ENCODE measurements around the gene CHST14.
A peak's percentile ranks its signal among the peaks of the same experiment; 100 is the strongest.

CHST14 gene

GRCh38 chr15:40459391-40460015, 11.3 kb upstream of the CHST14 start:
- DNase-seq (ENCODE audit: insufficient read length, low spot score) (no peak), FAIRE-seq (no peak)
- no peak for TF ChIP-seq TAF1 (IDR thresholded peaks at IDR 0.05; ENCODE audit: low read depth, low read length)
- TF ChIP-seq PAX5 (IDR thresholded peaks at IDR 0.05; ENCODE audit: insufficient read depth, low read length, severe bottlenecking) = no peak
- TF ChIP-seq SPI1 (IDR thresholded peaks at IDR 0.05; ENCODE audit: low read depth, low read length) = no peak
- TF ChIP-seq POU2F2 (IDR thresholded peaks at IDR 0.05; ENCODE audit: low read depth, low read length) = no peak
- no peak for TF ChIP-seq POLR2A (IDR thresholded peaks at IDR 0.05; ENCODE audit: low read depth, low read length)
- no peak for TF ChIP-seq POLR2AphosphoS5 (IDR thresholded peaks at IDR 0.05; ENCODE audit: low read depth, low read length)

GRCh38 chr15:40460404-40460803, 10.4 kb upstream of the CHST14 start:
- DNase-seq (ENCODE audit: insufficient read length, low spot score) (no peak), FAIRE-seq (no peak)
- TF ChIP-seq SPI1 (IDR thresholded peaks at IDR 0.05; ENCODE audit: low read depth, low read length) (no peak), TAF1 (IDR thresholded peaks at IDR 0.05; ENCODE audit: low read depth, low read length) (no peak), POLR2AphosphoS5 (IDR thresholded peaks at IDR 0.05; ENCODE audit: low read depth, low read length) (no peak), POLR2A (IDR thresholded peaks at IDR 0.05; ENCODE audit: low read depth, low read length) (no peak), POU2F2 (IDR thresholded peaks at IDR 0.05; ENCODE audit: low read depth, low read length) (no peak), PAX5 (IDR thresholded peaks at IDR 0.05; ENCODE audit: insufficient read depth, low read length, severe bottlenecking) (no peak)

- TF ChIP-seq POU2F2 (IDR thresholded peaks at IDR 0.05; ENCODE audit: low read depth, low read length) (no peak), POLR2AphosphoS5 (IDR thresholded peaks at IDR 0.05; ENCODE audit: low read depth, low read length) (no peak), PAX5 (IDR thresholded peaks at IDR 0.05; ENCODE audit: insufficient read depth, low read length, severe bottlenecking) (no peak), POLR2A (IDR thresholded peaks at IDR 0.05; ENCODE audit: low read depth, low read length) (no peak), TAF1 (IDR thresholded peaks at IDR 0.05; ENCODE audit: low read depth, low read length) (no peak), SPI1 (IDR thresholded peaks at IDR 0.05; ENCODE audit: low read depth, low read length) (no peak)
- FAIRE-seq (no peak), DNase-seq (ENCODE audit: insufficient read length, low spot score) (no peak)
Measured at GRCh38 chr15:40461958-40462357, 8.8 kb upstream of the CHST14 start.

- FAIRE-seq (no peak), DNase-seq (ENCODE audit: insufficient read length, low spot score) (no peak)
- TF ChIP-seq POLR2A (IDR thresholded peaks at IDR 0.05; ENCODE audit: low read depth, low read length) (no peak), POU2F2 (IDR thresholded peaks at IDR 0.05; ENCODE audit: low read depth, low read length) (no peak), SPI1 (IDR thresholded peaks at IDR 0.05; ENCODE audit: low read depth, low read length) (no peak), TAF1 (IDR thresholded peaks at IDR 0.05; ENCODE audit: low read depth, low read length) (no peak), PAX5 (IDR thresholded peaks at IDR 0.05; ENCODE audit: insufficient read depth, low read length, severe bottlenecking) (no peak), POLR2AphosphoS5 (IDR thresholded peaks at IDR 0.05; ENCODE audit: low read depth, low read length) (no peak)
Measured at GRCh38 chr15:40463279-40463678, 7.5 kb upstream of the CHST14 start.

GRCh38 chr15:40463886-40464545, 6.8 kb upstream of the CHST14 start:
- TF ChIP-seq TAF1 (IDR thresholded peaks at IDR 0.05; ENCODE audit: low read depth, low read length) (no peak), PAX5 (IDR thresholded peaks at IDR 0.05; ENCODE audit: insufficient read depth, low read length, severe bottlenecking) (no peak), POU2F2 (IDR thresholded peaks at IDR 0.05; ENCODE audit: low read depth, low read length) (no peak), SPI1 (IDR thresholded peaks at IDR 0.05; ENCODE audit: low read depth, low read length) (no peak), POLR2AphosphoS5 (IDR thresholded peaks at IDR 0.05; ENCODE audit: low read depth, low read length) (no peak), POLR2A (IDR thresholded peaks at IDR 0.05; ENCODE audit: low read depth, low read length) (no peak)
- no peak for DNase-seq (ENCODE audit: insufficient read length, low spot score)
- no peak for FAIRE-seq

- TF ChIP-seq PAX5 (IDR thresholded peaks at IDR 0.05; ENCODE audit: insufficient read depth, low read length, severe bottlenecking) = no peak
- peak; percentile 74 for TF ChIP-seq SPI1 (IDR thresholded peaks at IDR 0.05; ENCODE audit: low read depth, low read length)
- no peak for DNase-seq (ENCODE audit: insufficient read length, low spot score)
- no peak for FAIRE-seq
Measured at GRCh38 chr15:40464595-40465185, 6.1 kb upstream of the CHST14 start.

GRCh38 chr15:40465939-40466338, 4.8 kb upstream of the CHST14 start:
- TF ChIP-seq POLR2AphosphoS5 (IDR thresholded peaks at IDR 0.05; ENCODE audit: low read depth, low read length) (no peak), POLR2A (IDR thresholded peaks at IDR 0.05; ENCODE audit: low read depth, low read length) (no peak), PAX5 (IDR thresholded peaks at IDR 0.05; ENCODE audit: insufficient read depth, low read length, severe bottlenecking) (no peak), SPI1 (IDR thresholded peaks at IDR 0.05; ENCODE audit: low read depth, low read length) (no peak)
- DNase-seq (ENCODE audit: insufficient read length, low spot score) = no peak
- FAIRE-seq = no peak

GRCh38 chr15:40466426-40467260, 4.1 kb upstream of the CHST14 start:
- DNase-seq (ENCODE audit: insufficient read length, low spot score) = no peak
- no peak for FAIRE-seq
- TF ChIP-seq POLR2AphosphoS5 (IDR thresholded peaks at IDR 0.05; ENCODE audit: low read depth, low read length) (no peak), POLR2A (IDR thresholded peaks at IDR 0.05; ENCODE audit: low read depth, low read length) (no peak), SPI1 (IDR thresholded peaks at IDR 0.05; ENCODE audit: low read depth, low read length) (no peak), PAX5 (IDR thresholded peaks at IDR 0.05; ENCODE audit: insufficient read depth, low read length, severe bottlenecking) (no peak), POU2F2 (IDR thresholded peaks at IDR 0.05; ENCODE audit: low read depth, low read length) (no peak), TAF1 (IDR thresholded peaks at IDR 0.05; ENCODE audit: low read depth, low read length) (no peak)

DNA sequence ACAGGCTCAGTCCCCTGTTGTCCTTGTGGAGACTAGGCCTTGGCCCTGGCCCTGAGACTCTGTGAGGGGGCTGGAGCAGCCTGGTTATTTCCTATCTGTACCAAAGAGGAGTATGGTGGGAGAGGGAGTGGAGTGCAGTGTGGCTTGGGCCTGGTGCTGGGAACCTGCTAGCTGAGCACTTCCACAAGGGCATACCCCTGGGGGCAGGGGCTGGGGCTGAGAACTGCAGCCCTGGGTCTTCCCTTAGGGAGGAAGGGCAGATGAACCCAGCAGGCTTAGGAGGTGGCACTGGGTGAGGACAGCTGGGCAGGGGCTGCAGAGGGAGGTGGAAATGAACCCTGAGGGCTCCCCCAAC, 3.5 kb upstream of the CHST14 start:
- DNase-seq (ENCODE audit: insufficient read length, low spot score) (no peak), FAIRE-seq (no peak)
- no peak for TF ChIP-seq SPI1 (IDR thresholded peaks at IDR 0.05; ENCODE audit: low read depth, low read length)
- no peak for TF ChIP-seq TAF1 (IDR thresholded peaks at IDR 0.05; ENCODE audit: low read depth, low read length)
- TF ChIP-seq POLR2AphosphoS5 (IDR thresholded peaks at IDR 0.05; ENCODE audit: low read depth, low read length) = no peak
- TF ChIP-seq POU2F2 (IDR thresholded peaks at IDR 0.05; ENCODE audit: low read depth, low read length) = no peak
- no peak for TF ChIP-seq PAX5 (IDR thresholded peaks at IDR 0.05; ENCODE audit: insufficient read depth, low read length, severe bottlenecking)
- TF ChIP-seq POLR2A (IDR thresholded peaks at IDR 0.05; ENCODE audit: low read depth, low read length) = no peak
